ENCODE data around the gene TLL2. TPM values are rescaled to one million over a fixed set of nuclear protein-coding genes. Genes with fewer than 3 reads are reported as not detected.

Gene TLL2
- total RNA-seq, 2 donors from 2014 or later: 0.34 to 0.37 TPM

DNA sequence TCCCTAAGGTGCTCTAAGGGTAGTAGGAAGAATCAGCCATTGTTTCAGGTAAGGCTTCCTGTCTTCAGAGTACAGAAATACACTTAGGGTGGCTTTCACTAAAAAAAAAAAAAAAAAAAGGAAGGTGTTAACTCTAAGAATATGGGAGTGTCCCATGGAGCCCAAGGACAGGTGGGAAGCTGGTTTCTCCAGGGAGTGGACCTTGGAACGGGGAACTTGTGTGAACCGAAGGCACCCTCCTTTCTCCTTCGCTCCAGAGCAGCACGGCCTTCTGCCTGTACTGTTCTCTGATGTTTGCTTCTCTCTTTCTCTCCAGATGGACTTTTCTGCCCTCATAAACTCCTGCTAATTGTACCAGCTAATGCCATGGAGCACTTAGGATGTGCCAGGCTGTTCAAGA lies 161.1 kb downstream of the TLL2 start:
- DNase-seq (peak; percentile 38 to 48), ATAC-seq (peak; percentile 100)
- intact Hi-C loops (cut with DNase I, micrococcal nuclease): no loop called here

DNA sequence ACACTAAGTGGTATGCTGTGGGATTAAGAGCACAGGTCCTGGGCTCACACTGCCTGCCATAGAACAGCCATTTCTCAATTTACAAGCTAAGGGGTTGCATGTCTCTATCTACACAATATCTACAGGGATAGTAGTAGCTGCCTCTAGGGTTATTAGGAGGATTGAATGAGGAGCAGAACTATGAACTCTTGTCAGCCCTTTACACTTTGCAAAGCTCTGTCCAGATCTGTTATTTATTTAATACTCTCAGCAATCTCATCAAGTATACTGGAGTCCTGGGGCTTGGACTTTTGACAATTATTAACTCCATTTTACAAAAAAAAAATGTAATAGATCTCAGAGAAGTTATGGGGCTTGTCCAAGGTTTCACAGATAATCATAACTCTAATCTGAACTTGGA lies 161.7 kb downstream of the TLL2 start:
- no peak for DNase-seq
- ATAC-seq: no peak

DNA sequence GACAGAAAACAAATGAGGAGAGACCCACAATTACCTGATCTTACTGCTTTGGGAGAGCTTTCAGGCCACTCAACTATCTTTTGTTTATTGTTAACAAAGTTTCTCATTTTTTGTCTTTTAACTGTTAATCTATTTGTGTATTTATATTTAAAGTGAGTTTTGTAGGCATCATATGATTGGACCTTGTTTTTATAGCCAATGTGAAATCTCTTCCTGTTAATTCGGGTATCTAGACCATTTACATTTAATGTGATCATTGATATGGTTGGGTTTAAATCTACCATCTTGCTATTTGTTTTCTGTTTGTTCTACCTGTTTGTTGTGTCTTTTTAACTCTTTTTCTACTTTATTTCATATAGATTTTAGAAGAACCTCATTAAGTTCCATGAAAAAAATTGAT lies 167.4 kb downstream of the TLL2 start:
- intact Hi-C loops (cut with DNase I, micrococcal nuclease): no loop called here
- ATAC-seq: no peak

More for the DNA sequence above, 161.7 kb downstream of the TLL2 start:
- intact Hi-C loops (cut with DNase I, micrococcal nuclease): no loop called here

DNA sequence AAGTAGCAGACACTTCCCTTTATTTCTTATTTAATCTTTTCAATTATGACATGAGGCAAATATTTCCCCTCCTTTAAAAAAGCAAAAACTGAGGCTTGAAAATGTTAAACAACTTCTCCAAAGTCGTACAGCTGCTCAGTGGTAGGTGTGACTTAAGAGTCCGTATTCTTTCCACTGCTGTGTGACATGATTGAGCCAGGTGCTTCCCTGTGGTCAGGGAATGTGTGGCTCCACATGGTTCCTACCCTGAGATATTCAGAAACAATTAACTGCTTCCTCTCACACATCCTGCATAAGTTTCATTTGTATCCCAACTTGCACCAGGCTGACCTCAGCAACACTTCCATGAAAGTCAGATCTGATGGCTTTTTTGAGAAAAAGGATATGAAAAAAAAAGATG lies 168.5 kb downstream of the TLL2 start:
- DNase-seq (no peak), ATAC-seq (no peak)
- intact Hi-C loops (cut with DNase I, micrococcal nuclease): no loop called here

More for the DNA sequence above, 167.4 kb downstream of the TLL2 start:
- DNase-seq: no peak

DNA sequence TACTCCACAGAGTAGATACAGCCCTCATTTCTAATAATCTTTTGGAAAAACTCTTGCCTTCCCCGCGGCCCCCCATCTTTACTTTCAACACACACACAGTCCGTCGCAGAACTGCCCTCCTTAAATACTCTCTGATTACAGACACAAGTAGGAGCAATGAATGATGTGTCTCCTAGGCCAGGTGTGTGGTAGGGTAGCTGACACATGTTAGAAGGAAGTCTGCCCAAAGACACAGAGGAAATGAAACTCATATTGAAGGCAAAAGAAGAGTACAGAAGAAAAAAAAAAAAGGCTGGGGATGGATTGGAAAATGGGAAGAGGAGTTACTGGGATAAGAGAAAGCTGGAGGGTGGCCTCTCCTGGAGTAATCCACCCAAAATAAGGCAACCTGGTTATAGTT lies 169.5 kb downstream of the TLL2 start:
- intact Hi-C loops (cut with DNase I, micrococcal nuclease): no loop called here
- DNase-seq (no peak), ATAC-seq (no peak)

DNA sequence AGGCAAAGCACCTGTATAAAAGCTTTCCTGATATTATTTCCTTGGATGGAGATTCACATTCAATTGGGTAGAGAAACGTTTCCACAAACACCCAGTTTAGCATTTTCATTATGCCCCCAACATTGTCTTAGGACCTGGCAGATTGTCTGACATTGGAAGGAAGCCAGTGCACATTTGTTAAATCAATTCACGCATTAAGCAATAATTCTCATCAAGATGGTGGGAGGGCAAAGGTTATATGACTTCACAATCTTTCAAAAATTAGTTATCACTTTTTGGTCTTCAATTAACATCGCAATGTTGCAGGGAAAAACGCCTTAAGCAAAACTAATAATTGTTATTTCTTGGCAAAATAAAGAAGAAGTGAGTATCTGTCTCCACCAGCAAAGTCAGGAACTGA lies 171.3 kb downstream of the TLL2 start:
- DNase-seq: no peak
- intact Hi-C loops (cut with DNase I, micrococcal nuclease): no loop called here
- no peak for ATAC-seq

DNA sequence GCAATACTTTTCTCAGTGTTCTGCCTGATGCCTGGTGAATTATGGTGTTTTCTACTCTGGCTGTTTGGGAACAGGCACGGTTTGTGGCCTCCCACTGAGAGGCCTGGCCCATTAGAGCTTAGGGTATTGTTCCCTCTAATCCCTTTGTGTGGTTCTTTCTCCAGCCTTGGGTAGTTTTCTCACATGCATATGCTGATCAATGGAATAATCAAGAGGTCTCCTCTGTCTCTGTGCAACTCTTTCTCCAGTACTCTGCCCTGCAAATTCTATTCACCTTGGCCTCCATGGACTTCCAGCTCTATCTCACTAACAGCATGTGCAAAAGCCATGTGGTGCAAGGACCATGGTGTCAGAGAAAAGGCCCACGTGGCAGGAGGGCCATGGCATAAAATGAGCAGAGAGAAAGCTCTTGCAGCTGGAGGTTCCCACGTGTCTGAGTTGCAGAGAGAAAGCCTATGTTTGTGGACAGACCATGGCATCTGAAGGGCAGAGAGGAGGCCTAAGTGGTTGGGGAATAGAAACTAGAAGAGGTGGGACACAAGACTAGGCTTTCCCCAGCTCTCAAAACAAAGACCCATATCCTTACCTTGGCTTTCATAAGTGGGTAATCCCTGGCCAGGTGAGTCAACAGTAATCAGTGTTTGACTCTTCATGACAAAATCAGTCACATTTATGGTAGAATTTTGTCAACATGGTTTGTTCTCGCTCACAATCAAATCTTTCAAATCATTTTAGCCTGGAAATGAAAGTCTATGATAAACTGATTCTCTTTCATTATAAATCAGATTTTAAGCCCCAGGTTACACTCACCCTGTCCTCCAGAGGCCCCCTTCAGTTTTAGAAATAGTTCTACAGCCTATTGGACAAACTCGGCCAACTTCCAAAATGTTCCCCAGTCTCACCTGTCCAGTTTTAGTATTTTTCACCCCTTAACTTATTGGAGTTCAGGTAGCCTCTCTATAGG lies 172.2 kb downstream of the TLL2 start:
- intact Hi-C loops (cut with DNase I, micrococcal nuclease): no loop called here

DNA sequence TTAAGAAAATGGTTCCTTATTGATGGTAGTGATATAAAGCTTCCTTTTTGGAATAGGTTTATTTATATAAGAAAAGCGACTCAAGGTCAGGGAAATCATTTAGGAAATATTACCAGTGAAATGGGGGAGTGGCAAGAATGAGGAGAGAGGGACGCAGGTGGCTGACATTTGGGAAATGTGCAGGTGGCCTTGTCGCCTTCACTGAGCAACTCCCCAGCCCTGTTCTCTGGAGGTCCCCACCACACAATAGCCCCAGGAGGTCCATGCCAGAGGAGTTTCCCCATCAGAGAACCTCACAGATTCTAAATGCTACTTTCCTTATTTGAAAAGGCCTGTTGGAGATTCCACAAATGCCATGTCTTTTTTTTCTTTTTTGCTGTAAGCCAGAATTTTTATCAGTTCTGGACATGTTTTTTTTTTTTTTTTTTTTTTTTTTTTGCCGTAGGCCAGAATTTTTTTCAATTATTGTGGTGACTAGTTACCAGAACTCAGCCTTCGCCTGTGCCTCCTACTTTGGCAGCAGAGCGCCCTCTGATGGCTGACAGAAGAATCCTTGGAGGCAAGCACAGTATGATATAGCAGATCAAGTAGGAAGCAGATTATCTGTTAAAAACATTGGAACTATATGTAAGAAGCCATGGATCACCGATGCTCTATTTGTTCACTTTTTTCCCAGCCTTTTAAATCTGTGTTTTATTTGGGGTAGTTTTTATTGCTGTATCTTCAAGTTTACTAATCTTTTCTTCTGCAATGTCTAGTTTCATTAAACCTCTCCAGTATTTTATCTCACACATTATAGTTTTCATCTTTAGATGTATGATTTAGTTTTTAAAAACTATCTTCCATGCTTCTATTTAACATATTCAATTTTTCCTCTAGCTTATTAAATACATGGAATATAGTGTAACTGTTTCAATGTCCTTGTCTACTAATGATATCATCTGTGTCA lies 173.5 kb downstream of the TLL2 start:
- intact Hi-C loops (cut with DNase I, micrococcal nuclease): no loop called here
- ATAC-seq (peak; percentile 83), DNase-seq (peak; percentile 39 to 70)

More for the DNA sequence above, 172.2 kb downstream of the TLL2 start:
- ATAC-seq (no peak), DNase-seq (no peak)

DNA sequence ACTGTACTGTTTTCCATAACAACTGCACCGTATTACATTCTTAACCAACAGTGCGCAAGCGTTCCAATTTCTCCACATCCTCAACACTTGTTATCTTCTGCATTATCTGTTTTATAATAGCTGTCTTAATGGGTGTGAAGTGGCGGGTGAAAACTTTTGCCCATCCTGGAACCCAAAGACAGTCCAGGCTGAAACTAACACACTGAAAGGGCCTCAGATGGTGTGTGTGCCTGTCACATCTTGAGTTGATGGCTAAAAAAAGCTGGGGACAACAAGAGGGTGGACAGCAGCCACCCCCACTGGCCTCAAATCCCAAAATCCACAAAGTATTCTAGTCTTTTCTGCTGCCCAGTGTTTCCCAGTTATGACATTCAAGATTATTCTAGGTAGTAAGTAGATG lies 174.3 kb downstream of the TLL2 start:
- intact Hi-C loops (cut with DNase I, micrococcal nuclease): no loop called here
- DNase-seq (no peak), ATAC-seq (no peak)

DNA sequence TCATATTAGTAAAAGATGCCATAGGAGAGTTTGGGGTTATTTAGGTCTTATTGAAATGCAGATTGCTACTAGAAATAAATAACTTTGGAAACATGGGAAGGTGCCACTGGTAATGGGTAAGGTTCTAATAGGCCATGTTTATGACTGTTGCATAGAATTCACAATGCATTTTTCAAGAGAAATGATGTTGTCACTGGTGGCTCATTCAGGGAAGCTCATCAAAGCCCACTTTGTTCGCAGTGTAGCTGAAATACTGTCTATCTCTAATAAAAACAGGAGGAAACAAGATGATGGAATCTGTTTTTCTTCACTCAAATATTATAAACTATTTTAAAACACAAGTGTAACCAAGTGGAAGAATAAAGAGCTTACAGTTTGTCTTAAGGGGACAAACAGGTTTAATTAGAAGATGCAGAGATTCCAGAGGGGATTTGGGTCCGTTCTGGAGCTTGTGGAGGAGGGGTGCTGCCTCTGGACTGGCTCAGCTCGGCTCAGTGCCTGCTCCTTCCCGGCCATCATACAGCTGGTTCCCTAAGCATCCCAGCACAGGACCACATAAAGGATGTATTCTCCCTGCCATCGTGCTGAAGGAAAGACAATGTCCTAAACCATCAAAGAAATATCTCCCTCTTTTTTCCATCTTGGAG lies 175.3 kb downstream of the TLL2 start:
- no peak for ATAC-seq
- intact Hi-C loops (cut with DNase I, micrococcal nuclease): no loop called here

DNA sequence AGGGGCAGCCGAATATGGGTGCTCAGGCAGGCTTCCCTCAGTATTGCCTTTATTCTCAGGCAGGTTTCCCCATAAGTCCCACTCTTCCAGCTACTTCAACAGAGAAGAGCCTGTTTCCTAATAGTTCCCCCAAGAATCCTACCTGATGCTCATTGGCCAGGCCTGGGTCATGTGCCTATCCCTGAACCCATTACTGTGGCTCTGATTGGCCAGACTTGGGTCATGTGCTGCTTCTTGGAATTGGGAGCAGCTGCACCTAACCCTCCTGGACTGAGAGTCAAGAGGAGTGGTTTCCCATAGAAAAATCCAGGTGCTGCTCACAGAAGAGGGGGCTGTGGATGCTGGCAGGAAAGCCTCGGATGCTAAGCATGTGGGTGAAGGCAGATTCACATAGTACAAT lies 176.6 kb downstream of the TLL2 start:
- ATAC-seq: no peak
- DNase-seq: no peak
- intact Hi-C loops (cut with DNase I, micrococcal nuclease): no loop called here

More for the DNA sequence above, 175.3 kb downstream of the TLL2 start:
- no peak for DNase-seq

DNA sequence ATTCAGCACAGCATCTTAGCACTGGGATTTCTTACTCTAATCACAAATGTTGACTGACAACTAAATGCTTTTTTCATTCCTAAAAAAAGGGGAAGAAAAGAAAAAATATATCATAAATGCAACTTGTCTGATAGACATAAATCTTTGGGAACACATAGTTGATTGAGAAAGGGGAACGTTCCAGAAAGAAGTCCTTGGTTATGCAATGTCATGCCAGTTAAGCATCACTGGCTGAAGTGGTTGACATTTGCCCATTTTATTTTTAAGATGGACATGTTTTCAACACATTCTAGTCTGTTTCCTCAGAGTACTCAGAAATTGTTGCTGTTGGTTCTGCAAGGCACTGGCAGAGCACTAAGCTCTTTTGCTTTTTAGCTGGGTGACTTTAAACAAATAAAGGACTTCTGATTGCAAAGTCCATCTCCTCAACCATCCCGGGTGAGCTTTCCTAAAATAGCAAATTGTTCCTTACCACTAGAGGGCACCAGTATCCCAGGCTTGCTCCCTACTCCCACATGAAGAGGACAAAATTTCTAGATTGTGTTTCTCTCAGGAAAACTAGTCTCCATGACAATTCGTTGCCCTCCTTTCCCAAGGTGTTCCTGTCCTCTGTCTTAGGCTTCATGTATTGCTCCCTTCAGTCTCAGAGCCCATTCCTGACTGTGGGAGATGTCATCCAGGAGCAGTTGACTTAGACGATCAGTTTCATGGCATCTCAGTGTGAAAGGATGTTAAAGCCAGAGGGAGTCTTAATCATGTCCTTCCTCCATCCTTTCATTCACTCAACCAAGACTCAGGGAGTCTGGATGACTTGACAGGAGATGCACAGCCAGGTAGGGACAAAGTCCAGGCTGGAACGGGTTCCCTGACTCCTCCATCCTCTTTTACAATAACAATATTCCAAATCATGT lies 178.9 kb downstream of the TLL2 start:
- intact Hi-C loops (cut with DNase I, micrococcal nuclease): no loop called here
- DNase-seq: no peak
- ATAC-seq: peak; percentile 70

DNA sequence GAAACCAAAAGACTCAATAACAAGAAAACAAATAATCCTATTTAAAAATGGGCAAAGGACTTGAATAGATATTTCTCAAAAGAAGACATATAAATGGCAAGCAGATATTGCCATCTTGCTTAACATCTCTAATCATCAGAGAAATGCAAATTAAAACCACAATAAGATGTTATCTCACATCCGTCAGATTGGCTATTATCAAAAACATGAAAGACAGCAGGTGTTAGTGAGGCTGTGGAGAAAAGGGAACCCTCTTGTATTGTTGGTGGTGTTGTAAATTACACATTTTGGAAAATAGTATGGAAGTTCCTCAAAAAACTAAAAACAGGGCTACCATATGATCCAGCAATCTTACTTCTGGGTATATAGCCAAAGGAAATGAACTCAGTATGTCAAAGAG lies 180.6 kb downstream of the TLL2 start:
- intact Hi-C loops (cut with DNase I, micrococcal nuclease): no loop called here
- no peak for ATAC-seq
- no peak for DNase-seq

DNA sequence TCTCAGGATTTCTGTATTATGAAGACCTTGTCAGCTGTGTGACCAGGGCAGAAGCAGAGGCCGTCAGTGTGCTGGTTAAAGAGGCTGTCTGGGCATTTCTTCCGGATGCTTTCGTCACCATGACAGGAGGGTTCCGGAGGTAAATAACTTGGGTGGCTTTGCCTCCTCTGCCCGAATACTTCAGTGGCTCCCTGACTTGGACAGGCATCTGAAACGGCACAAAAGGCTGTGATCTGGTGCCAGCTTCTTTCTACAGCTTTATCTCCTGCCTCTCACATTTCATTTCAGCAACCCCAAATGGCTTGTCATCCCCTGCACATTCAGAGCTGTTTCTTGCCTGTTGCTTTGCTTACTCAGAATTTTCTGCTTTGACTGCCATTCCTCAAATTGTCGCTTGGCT lies 186.3 kb downstream of the TLL2 start:
- DNase-seq (no peak), ATAC-seq (no peak)
- intact Hi-C loops (cut with DNase I, micrococcal nuclease): no loop called here

DNA sequence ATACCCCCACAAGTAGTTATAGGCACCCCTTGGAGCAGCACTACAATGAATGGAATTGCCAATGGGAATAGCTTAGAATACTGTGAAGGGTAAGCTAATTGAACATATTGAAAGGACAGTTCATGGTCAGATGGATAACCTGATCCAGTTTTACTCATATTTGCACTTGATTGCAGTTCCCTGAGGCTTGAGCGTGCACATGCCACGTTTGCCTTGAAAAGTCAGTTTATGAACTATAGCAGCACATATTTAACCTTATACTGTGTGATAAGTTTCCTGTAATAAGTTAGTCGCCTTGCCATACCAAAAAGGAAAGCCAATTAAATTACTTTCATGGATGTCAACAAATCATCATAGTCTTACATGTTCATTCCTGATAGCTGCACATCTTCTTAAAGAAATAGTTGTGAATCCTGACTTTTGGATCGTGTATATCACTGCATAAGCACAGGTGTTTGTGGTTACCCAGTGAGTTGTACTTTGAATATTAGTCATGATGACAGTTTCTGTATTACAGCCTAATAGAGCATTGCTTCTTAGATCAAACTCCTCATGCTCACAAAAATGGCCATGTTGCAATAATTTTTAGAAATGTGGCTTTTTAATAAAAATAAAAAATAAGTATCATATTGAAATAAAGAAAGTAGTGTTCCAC lies 187.9 kb downstream of the TLL2 start:
- ATAC-seq: no peak
- intact Hi-C loops (cut with DNase I, micrococcal nuclease): no loop called here
- DNase-seq: no peak

DNA sequence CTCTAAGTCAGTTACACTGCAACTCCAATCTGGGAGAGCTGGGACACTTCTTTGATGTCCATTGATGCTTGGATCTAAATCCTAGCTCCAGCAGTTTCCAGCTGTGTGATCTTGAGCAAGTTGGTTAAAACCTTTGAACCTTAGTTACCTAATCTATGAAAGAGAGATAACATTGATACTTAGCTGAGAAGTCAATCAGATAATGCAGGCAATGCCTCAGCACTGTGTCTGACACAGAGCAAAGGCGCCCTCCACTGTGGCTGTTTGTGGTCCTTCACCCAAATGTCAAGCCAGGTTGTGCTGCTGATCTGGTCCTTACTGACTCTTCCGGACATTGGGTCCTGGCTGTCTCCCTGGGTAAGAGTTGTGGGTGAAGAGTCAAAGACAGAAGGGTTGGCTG lies 189.3 kb downstream of the TLL2 start:
- no peak for ATAC-seq
- intact Hi-C loops (cut with DNase I, micrococcal nuclease): no loop called here

DNA sequence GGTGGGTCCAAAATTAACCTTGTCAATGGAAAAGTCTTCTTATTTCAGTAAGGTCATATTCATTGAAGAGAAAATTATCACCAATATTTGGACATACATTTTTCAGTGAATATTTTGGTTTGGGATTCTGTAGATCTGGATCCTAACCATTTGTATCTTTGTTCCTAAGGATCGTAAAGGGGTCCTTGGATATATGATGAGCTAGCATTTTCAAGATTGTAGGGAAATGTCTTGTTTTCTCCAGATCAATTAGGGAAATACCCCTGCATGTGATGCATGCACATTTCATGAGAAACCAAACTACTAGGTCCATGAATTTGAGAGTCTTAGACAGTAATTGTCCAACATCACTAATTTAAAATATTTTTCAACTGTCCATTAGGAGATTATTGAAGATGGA lies 191.5 kb downstream of the TLL2 start:
- intact Hi-C loops (cut with DNase I, micrococcal nuclease): no loop called here
- ATAC-seq (no peak), DNase-seq (no peak)

More for the DNA sequence above, 189.3 kb downstream of the TLL2 start:
- DNase-seq: no peak

DNA sequence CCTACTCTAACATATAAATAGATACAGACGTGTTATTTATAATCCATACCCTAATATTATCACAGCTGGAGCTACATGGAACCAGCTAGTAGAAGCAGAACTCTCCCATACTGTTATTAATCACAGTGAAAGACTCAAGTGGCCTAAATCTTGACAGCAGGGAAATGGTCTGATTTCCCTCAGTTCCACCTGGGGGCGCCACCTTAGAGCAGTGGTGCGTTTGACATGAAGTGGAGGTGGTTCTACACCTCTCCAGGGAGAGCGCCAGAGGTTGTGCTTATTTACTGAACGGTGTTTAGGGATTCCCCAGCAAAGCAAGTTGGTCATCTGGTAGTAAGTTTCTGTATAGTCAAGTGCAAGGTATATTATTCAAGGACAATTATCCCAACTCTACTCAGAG lies 191.9 kb downstream of the TLL2 start:
- intact Hi-C loops (cut with DNase I, micrococcal nuclease): no loop called here
- ATAC-seq: no peak
- DNase-seq: no peak
